Measurements from ENCODE around the gene PRDM15.

DNA sequence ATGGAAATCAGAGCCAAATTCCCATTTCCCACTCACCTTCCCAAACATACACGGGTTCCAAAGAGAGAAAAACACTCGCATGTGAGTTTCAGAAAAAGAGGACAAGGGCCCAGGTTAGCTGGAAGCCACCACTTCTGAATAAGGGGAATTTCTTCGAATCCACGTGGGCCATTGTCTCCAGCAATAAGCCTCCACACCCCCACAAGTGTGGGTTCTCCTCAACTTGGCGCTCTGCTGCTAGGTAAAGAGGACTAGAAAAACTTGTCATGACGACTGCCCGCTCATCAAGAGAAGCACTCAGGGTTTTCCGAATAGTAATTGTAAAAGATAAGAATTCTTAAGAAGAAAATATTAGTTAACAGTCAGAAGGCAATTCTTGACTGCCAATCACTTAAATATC is 30.6 kb downstream of the PRDM15 start:
- TF ChIP-seq, protein P1, sequence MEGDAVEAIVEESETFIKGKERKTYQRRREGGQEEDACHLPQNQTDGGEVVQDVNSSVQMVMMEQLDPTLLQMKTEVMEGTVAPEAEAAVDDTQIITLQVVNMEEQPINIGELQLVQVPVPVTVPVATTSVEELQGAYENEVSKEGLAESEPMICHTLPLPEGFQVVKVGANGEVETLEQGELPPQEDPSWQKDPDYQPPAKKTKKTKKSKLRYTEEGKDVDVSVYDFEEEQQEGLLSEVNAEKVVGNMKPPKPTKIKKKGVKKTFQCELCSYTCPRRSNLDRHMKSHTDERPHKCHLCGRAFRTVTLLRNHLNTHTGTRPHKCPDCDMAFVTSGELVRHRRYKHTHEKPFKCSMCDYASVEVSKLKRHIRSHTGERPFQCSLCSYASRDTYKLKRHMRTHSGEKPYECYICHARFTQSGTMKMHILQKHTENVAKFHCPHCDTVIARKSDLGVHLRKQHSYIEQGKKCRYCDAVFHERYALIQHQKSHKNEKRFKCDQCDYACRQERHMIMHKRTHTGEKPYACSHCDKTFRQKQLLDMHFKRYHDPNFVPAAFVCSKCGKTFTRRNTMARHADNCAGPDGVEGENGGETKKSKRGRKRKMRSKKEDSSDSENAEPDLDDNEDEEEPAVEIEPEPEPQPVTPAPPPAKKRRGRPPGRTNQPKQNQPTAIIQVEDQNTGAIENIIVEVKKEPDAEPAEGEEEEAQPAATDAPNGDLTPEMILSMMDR (IDR thresholded peaks at IDR 0.05): no peak
- TF ChIP-seq POLR2A (IDR thresholded peaks at IDR 0.05) (no peak), EP300 (IDR thresholded peaks at IDR 0.05) (no peak)

Measured in tibial nerve (tissue), 4 donors.